Measurements from ENCODE around the gene HDGF.

Gene HDGF

GRCh38 chr1:156703336-156703735 lies 48.1 kb downstream of the HDGF start:
- Histone ChIP-seq H3K9me3 (ENCODE audit: low read length) (no peaks in the 10 kb centered on the region), H3K4me3 (ENCODE audit: low read depth, low read length, poor library complexity, severe bottlenecking) (no peak overlapping the region), H2AFZ (ENCODE audit: low read length) (no peak overlapping the region), H3K4me2 (ENCODE audit: low read length) (no peak overlapping the region), H3K36me3 (ENCODE audit: insufficient read depth, low read length) (no peaks in the 10 kb centered on the region), H3K4me1 (ENCODE audit: insufficient read depth, low read length, severe bottlenecking) (peaks cover 15% of the 10 kb centered on the region), H3K27me3 (ENCODE audit: insufficient read depth, low read length) (peaks cover 11% of the 10 kb centered on the region; the same call in 1 of the 2 replicates), H3F3A (ENCODE audit: insufficient read depth, low read length) (no peaks in the 10 kb centered on the region), H3K9me2 (ENCODE audit: low read depth, low read length) (no peaks in the 10 kb centered on the region), H3K79me2 (ENCODE audit: insufficient read depth, low read length) (no peaks in the 10 kb centered on the region), H4K20me1 (ENCODE audit: insufficient read depth, low read length) (no peaks in the 10 kb centered on the region), H3K9ac (ENCODE audit: low read length) (no peak overlapping the region), H3K27ac (ENCODE audit: low read depth, low read length, poor library complexity, severe bottlenecking) (no peak overlapping the region)
- TF ChIP-seq, protein P1, sequence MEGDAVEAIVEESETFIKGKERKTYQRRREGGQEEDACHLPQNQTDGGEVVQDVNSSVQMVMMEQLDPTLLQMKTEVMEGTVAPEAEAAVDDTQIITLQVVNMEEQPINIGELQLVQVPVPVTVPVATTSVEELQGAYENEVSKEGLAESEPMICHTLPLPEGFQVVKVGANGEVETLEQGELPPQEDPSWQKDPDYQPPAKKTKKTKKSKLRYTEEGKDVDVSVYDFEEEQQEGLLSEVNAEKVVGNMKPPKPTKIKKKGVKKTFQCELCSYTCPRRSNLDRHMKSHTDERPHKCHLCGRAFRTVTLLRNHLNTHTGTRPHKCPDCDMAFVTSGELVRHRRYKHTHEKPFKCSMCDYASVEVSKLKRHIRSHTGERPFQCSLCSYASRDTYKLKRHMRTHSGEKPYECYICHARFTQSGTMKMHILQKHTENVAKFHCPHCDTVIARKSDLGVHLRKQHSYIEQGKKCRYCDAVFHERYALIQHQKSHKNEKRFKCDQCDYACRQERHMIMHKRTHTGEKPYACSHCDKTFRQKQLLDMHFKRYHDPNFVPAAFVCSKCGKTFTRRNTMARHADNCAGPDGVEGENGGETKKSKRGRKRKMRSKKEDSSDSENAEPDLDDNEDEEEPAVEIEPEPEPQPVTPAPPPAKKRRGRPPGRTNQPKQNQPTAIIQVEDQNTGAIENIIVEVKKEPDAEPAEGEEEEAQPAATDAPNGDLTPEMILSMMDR (IDR thresholded peaks at IDR 0.05; ENCODE audit: low read length) = no peak

DNA sequence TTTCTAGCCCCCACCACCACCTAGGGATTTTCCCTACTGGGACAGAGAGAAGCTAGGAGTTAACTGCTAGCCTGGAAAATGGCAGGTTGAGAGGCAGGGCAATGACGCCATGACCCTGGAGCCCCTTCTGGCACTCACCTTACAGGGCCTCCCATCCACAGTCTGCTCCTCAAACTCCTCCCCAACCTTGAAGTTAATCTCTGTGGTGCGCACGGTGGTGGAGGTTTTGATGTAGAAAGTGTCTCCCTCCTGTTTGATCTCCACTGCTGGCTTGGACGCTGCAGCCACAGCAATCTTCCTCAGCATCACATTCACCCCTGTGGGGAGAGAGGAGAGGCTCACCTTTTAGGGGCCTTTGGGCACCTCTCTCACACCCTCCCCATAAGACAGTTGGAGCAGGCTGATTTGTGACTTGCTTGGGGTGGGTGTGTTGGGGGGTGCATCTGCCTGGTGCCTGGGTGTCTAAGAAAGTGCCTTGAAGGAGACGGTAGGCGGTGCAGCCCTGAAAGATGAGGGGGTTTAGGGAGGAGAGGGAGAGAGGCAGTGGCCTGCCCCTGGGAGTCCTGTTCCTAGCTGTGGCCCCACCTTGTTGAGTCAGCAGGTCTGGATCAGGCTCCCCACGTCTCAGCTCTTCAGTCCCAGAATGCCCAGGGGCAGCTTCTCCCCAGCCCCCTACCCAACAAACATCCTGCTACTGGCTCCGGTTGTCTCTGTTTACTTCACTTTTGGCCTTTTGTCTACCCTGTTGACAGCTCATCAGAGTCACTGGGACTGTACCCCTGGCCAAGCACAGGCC lies 50.5 kb downstream of the HDGF start:
- no peaks in the 10 kb centered on the region for H4K20me1 ChIP-seq (ENCODE audit: insufficient read depth, low read length)
- no peak for TF ChIP-seq EZH2 (IDR thresholded peaks at IDR 0.05; ENCODE audit: borderline replicate concordance, low read length)
- TF ChIP-seq, protein P1 (IDR thresholded peaks at IDR 0.05; ENCODE audit: low read length) = no peak
- peaks cover 7% of the 10 kb centered on the region for H3K4me1 ChIP-seq (ENCODE audit: insufficient read depth, low read length, severe bottlenecking)
- no peaks in the 10 kb centered on the region for H3K9me2 ChIP-seq (ENCODE audit: low read depth, low read length)
- no peaks in the 10 kb centered on the region for H3K79me2 ChIP-seq (ENCODE audit: insufficient read depth, low read length)
- no peak overlapping the region for H3K27ac ChIP-seq (ENCODE audit: low read depth, low read length, poor library complexity, severe bottlenecking)
- no peaks in the 10 kb centered on the region for H3K9me3 ChIP-seq (ENCODE audit: low read length)
- no peak overlapping the region for H3K9ac ChIP-seq (ENCODE audit: low read length)
- no peak overlapping the region for H2AFZ ChIP-seq (ENCODE audit: low read length)
- no peak overlapping the region for H3K4me3 ChIP-seq (ENCODE audit: low read depth, low read length, poor library complexity, severe bottlenecking)
- H3F3A ChIP-seq (ENCODE audit: insufficient read depth, low read length) = no peaks in the 10 kb centered on the region
- H3K4me2 ChIP-seq (ENCODE audit: low read length) = no peak overlapping the region
- peaks cover 11% of the 10 kb centered on the region; the same call in 1 of the 2 replicates for H3K27me3 ChIP-seq (ENCODE audit: insufficient read depth, low read length)
- no peaks in the 10 kb centered on the region for H3K36me3 ChIP-seq (ENCODE audit: insufficient read depth, low read length)

GRCh38 chr1:156698995-156699394 lies 52.5 kb downstream of the HDGF start:
- Histone ChIP-seq H3K36me3 (ENCODE audit: insufficient read depth, low read length) (no peaks in the 10 kb centered on the region), H4K20me1 (ENCODE audit: insufficient read depth, low read length) (no peaks in the 10 kb centered on the region), H2AFZ (ENCODE audit: low read length) (no peak overlapping the region), H3K9me2 (ENCODE audit: low read depth, low read length) (no peaks in the 10 kb centered on the region), H3K4me1 (ENCODE audit: insufficient read depth, low read length, severe bottlenecking) (no peaks in the 10 kb centered on the region), H3K4me2 (ENCODE audit: low read length) (no peak overlapping the region), H3K4me3 (ENCODE audit: low read depth, low read length, poor library complexity, severe bottlenecking) (no peak overlapping the region), H3K9me3 (ENCODE audit: low read length) (no peaks in the 10 kb centered on the region), H3F3A (ENCODE audit: insufficient read depth, low read length) (no peaks in the 10 kb centered on the region), H3K79me2 (ENCODE audit: insufficient read depth, low read length) (no peaks in the 10 kb centered on the region), H3K27me3 (ENCODE audit: insufficient read depth, low read length) (peaks cover 7% of the 10 kb centered on the region; the same call in 1 of the 2 replicates), H3K9ac (ENCODE audit: low read length) (no peak overlapping the region), H3K27ac (ENCODE audit: low read depth, low read length, poor library complexity, severe bottlenecking) (no peak overlapping the region)
- TF ChIP-seq, protein P1 (IDR thresholded peaks at IDR 0.05; ENCODE audit: low read length) = no peak
- TF ChIP-seq EZH2 (IDR thresholded peaks at IDR 0.05; ENCODE audit: borderline replicate concordance, low read length) = no peak
